ENCODE data around the gene NBL1.

The NBL1 gene

GRCh38 chr1:19703280-19703679 lies 59.2 kb downstream of the NBL1 start:
- no peak for DNase-seq (ENCODE audit: low read depth)

DNA sequence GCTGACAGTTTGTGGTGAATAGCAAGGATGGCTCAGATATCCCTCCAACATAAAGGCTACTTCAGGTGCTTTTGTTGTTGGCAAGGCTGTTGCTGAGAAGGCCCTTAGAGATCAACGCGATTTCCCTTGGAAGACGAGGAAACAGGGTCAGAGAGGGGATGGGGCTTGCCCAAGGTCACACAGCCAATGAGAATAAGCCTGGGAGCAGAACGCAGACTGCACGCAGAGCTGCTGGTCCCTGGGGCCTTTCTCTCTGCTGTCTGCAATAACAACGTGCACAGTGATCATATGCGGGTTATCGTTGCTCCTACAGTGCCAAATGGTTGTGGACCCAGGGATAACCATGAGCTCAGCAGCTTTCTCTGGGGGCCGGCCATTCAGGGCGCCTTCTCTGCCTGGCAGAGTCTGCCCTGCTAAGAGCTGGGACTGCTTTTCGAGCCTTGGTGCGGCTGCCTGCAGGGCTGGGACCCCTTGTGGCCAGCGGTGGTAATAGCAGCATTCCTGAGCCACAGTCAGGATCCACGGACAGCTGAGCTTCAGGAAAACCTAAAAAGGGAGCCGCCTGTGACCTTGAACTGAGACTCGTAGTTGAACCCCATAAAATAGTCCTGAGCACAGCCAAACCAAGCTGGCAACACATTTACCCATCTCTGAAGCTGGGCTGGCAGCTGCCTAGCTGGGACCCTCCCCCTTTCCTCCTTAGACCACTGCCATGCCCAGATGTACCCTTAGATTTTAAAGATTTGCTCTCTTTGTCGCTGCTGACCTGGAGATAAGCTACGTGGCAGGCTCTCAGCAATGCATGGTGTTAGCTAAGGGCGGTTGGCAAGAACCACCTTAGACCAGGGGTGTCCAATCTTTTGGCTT lies 60.4 kb downstream of the NBL1 start:
- peak; percentile 15 for DNase-seq (ENCODE audit: low read depth)

- no peak for DNase-seq (ENCODE audit: low read depth)
Measured at GRCh38 chr1:19705464-19705863, 61.4 kb downstream of the NBL1 start.

DNA sequence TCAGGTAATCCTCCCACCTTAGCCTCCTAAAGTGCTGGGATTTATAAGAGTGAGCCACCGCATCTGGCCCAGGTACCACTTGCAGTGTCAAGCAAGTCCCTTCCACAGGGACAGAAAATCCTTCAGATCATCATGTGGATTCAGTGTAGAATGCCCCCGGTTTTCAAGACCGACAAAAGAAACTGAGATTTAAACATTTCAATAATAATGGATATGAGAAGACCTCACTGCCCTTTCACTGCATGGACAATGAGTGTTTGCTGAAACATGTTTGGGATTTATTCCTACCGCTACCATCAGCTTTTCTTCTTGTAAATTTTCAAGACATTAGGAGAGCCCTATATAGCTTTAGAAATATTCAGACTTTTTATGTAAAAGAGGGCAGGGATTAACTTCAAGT lies 62.0 kb downstream of the NBL1 start:
- no peak for DNase-seq (ENCODE audit: low read depth)

Measured in activated gamma-delta T cell treated with anti-CD3 and anti-CD28 coated beads, Interleukin-2, amount 50 U/mL, for 16 hours (primary cell).